Measurements from ENCODE around the gene RPRML.
"Not testable (repeated sequence)": the region's sequence is repeated elsewhere in the genome, so short reads cannot be mapped to it uniquely, and the experiment has no call there.

Gene RPRML

DNA sequence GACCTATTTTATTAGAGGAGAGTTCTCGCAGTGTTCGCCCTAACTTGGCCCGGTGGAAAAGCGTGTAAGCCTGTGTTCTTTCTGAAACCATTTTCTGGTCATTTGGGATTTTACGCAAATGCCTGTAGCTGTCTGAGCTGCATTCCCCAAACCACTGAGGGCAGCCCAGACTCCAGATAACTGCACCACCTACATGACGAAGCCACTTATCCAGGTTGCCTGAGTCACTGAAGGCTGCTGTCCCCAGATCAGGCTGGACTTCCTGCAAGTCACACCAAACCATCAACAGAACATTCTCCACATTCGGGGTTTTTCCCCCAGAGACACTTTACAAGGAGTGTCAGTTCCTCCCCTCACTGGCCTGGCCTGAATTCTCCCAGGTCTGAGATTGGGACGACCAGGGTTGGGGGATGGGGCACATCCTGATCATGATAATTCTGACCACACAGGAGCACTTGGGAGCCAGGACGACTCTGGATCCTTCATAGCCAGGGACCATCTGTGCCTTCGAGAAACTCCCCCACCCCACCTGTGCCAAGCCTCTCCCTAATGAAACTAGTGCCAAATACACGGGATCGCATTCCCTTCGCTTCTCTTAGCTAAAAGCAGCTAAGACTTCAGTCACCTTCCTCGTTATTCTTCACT, 2.3 kb downstream of the RPRML start:
- DNase-seq (ENCODE audit: low read depth), result no peak

DNA sequence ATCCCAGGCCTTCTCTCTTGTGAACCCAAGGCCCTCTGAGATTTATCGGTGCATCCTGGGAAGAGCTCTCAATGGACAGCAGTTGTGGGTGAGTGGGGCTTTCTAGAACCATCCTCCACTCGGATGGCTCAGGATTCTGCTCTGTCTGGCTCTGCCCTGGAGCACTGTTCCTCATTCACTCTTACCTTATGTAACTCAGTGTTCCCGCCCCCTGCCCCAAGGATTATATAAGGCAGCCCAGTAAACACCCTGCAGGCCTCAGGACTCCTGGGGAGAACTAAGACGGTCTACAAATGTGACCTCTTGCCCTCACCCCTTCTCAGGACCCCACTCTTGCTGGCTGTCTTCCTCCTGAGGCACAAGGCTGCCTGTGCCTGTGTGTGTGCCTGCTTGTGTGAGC, 3.8 kb downstream of the RPRML start:
- no peak for DNase-seq (ENCODE audit: low read depth)

DNA sequence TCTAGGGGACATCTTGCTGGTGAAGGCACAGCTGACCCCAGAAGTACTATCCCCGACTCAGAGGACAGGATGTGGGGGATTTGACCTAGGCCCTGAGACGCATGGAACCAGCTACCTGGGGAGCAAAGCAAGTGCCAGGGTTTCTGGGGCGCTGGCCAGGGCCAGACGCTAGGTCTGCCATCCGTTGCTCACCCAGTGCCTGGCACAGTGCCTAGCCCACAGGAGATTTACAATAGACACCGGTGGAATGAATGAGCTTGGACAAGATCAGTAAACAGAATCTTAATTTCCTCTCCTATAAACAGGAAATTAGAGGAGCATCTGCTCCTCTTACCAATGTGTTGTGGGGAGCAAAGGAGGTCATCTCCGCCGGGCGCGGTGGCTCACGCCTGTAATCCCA, 5.0 kb downstream of the RPRML start:
- no peak for DNase-seq (ENCODE audit: low read depth)

DNA sequence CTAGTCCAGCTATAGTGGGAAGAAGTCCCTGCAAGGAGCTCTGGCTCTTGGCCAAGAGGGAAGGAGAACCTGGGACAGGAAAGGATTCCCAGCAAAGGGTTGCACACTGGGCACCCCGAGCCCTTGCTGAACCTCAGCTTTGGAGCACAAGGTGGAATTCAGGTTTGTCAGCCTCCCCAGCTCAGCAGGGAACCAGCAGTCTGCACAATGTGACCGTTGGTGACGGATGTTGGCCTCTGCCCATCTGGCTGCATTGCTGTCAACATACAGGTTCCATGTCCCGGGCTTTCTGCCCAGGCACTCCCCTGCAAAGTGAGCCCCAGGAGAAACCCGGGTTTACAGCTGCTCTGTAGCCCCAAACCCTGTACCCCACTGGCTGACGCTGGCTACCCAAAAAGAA, 6.7 kb downstream of the RPRML start:
- DNase-seq (ENCODE audit: low read depth), result no peak

- DNase-seq (ENCODE audit: low read depth), result no peak
Measured at GRCh38 chr17:46971647-46972300, 7.3 kb downstream of the RPRML start.

- DNase-seq (ENCODE audit: low read depth), result no peak
Measured at GRCh38 chr17:46968896-46969295, 10.2 kb downstream of the RPRML start.

DNA sequence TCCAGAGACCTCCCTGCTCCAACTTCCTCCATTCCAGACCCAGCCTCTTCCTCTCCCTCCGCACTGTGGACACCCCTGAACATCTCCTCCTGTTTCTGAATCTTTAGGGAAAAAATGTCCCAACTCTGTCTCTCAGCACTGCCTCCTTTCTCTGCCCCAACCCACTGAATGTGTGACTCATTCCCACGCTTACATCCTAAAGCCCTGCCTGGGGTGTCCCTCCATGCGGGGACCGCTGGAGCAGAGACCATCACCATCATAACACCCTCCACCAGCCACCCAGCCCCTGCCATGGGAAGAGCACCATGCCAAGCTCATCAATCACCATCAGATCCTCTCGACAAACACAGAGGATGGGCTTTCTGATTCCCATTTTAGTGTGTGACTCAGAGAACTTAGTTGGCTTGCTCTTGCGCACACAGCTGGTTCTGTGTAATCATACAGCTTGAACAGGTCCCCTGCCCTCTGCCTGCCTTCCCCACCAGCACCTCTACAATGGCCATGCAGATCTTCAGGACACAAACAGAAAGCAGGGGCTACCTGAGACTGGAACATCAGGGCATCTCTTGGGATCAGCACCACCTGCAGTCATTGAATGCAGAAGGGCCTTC, 10.7 kb downstream of the RPRML start:
- DNase-seq (ENCODE audit: low read depth), result no peak

- no peak for DNase-seq (ENCODE audit: low read depth)
Measured at GRCh38 chr17:46964315-46965265, 14.5 kb downstream of the RPRML start.

DNA sequence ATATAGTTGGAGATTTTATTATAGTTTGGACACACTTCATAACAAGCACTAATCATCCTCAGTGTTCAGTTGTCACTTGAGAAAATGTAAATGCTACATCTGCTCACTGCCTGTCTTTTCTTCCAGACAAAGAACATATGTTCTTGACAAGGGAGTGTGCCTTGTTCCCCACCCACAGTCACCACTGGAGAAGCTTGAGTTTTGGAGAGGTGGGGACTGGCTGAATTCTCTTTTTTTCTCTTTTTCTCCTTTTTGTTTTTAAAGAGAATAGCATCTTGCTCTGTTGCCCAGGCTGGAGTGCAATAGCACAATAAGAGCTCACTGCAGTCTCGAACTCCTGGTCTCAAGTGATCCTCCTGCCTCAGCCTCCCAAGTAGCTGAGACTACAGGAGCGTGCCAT, 15.5 kb downstream of the RPRML start:
- DNase-seq (ENCODE audit: low read depth), result no peak

GRCh38 chr17:46962374-46962790, 16.7 kb downstream of the RPRML start:
- DNase-seq (ENCODE audit: low read depth), result no peak

DNA sequence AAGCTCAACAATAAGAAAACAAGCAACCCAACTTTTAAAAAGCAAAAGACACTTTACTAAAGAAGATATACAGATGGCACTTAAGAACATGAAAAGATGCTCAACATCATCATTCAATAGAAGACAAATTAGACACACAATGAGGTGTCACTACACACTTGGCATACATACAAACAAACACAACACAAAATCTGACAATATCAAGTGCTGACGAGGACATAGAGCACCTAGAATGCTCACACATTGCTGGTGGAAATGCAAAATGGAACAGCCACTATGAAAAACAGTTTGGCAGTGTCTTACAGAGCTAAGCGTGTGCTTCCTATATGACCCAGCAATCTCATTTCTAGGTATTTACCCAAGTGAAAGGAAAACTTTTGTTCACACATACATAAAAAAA, 18.9 kb downstream of the RPRML start:
- DNase-seq (ENCODE audit: low read depth), result no peak

DNA sequence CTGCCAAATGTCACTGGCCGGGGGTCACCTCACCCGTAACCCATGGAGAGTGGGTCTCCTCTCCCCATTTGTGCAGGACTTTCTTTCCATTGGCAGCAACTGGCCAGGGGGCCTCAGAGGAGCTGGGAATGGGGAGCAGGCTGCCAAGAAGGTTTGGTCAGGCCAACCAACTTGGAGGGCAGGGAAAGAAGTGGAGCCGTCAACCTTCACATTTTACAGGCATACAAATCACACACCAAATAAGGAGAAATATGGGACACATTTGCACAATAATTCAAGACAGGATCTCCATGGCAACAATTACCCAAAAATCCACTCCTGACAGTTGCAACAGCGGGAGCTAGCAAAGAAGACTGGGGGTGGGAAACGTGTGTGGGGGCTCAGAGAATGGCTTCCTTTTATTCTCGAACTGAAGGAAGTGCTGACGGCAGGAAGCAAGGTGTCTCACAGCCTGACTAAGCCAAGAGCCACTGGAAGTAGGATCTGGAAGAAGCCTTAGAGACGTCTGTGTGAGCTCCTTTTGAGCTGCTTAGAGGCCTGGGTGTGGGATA, 20.9 kb downstream of the RPRML start:
- DNase-seq (ENCODE audit: low read depth), result no peak

- DNase-seq (ENCODE audit: low read depth), result not testable (repeated sequence)
Measured at GRCh38 chr17:46953191-46953590, 25.9 kb downstream of the RPRML start.

GRCh38 chr17:46952115-46952514, 26.9 kb downstream of the RPRML start:
- DNase-seq (ENCODE audit: low read depth), result no peak

DNA sequence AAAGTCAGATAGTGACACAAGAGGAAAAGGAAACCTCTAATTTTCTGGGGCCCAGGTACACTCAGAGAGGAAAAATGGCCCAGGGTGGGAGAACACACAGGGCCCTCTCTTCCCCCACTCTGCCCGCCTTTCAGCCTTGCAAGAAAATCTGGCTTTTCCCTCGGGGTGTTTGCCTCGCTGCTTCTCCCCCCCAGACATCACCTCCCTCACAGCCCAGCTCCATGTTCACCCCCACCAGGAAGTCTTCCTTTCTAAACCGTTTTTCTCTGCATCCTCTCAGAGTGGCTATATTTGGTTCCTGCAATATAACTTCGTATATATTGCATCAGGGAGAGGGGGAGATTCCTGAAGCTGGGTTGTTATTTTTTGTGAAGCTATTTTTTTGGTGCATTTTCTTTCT, 27.3 kb downstream of the RPRML start:
- DNase-seq (ENCODE audit: low read depth), result no peak

DNA sequence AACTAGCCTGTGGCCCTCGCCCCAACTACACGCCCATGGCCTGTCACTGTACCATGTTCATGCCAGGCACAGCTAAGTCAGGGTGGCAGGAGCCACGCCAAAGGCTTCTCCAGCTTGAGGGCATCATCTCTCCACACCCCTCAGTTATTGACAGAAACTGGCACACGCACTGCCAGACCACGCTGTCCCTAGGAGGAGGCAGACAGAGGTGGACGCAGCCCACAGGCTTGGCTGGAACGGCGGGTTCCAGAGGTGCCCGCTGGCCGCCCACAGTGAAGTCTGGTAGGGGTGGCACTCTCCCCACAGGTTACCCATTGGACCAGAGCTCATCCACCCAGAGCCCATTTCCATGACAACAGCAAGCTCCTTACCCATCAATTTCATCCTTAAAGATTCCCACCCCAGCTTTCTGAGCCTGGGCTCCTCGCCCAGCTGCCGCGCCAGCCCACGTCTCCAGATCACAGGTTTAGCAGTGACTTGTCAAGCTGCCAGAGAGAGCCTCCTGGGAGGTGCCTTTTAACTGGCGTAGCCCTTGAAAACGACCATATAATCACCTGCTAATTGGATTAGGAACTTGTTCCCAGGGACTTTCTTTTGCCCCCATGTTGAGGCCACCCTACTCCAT, 27.9 kb downstream of the RPRML start:
- no peak for DNase-seq (ENCODE audit: low read depth)

DNA sequence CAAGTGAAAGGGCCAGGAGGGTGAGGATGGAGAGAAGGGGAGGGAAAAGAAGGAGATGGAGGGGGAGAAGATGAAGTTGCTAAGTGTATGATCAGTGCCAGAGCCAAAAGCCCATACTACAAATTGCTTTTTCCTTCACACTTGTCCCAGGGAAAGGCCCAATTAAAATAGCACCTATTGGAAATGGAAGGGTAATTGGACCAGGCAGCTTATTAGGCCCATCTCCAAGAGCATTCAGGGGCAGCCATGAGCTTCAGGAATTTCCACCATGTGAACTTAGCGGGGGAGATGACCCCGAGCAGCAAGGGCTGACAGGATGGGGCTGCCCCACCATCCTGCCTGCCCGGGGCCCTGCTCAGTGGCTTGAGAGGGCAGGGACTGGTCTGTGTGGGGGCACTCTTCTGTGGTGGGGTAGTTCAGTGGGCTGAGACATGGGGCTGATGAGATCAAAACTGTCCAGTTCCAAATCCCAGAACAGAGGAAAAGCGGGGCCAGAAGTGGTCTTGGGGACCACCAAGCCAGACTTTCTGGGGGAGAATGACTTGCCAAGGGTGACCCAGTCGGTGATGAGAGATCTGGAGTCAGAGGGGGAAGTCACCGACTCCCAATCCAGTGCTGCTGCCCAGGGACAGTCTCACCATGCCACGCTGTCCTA, 28.6 kb downstream of the RPRML start:
- no peak for DNase-seq (ENCODE audit: low read depth)

GRCh38 chr17:46949291-46950174, 29.5 kb downstream of the RPRML start:
- DNase-seq (ENCODE audit: low read depth), result no peak

GRCh38 chr17:46948544-46948943, 30.5 kb downstream of the RPRML start:
- DNase-seq (ENCODE audit: low read depth), result no peak

GRCh38 chr17:46947216-46947615, 31.8 kb downstream of the RPRML start:
- no peak for DNase-seq (ENCODE audit: low read depth)
